ENCODE measurements around the gene RBM6. TPM values are rescaled to one million over a fixed set of nuclear protein-coding genes. Genes with fewer than 3 reads are reported as not detected.
A peak's percentile ranks its signal among the peaks of the same experiment; 100 is the strongest.

The RBM6 gene
- total RNA-seq, 1 experiment from 2014 or later = 72.0 TPM

DNA sequence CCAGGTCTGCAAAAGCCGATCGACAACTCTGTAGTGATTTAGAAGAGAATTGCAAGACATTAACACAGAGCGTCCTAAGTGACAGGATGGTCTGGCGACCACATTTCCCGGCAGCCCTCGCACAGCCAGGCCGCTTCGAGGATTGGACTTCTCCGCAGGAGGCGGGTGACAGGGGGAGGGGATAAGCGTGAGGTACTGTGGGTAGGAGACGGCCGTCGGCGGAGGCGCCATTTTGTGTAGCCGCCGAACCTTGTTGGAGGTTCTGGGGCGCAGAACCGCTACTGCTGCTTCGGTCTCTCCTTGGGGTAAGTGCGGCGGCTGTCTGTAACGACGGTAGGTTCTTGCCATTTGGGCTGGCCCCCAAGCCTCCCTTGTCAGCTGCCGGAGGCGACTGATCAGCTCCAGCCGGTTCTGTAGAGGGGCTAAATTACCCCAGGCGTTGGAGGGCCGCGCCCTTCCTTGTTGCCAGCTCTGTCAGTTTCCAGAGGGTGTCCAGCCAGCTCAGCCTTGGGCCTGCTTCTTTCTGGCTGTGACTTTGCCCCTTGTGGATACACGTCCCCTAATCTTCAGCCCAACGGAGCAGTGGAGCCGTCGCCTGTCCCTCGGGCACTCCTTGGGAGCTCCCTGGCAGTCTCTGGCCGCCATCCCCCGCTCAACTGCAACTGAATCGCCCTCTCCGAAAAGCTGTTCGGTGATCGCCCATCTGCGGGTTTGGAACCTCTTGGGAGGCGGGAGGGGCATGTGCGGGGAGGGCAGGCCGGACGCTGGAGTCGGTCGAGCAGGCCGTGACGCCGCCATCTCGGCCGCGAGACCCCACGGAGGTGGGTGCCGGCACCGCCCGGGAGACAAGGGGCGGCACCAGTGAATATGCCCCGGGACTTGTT, 149.0 kb downstream of the RBM6 start, which contains the start of gene RBM5:
RBM5 (plus strand) TSS at position 195 of the 884 bp plus-strand sequence. CDS start 1,516 bp downstream, outside the sequence.
- TF ChIP-seq, protein P1, sequence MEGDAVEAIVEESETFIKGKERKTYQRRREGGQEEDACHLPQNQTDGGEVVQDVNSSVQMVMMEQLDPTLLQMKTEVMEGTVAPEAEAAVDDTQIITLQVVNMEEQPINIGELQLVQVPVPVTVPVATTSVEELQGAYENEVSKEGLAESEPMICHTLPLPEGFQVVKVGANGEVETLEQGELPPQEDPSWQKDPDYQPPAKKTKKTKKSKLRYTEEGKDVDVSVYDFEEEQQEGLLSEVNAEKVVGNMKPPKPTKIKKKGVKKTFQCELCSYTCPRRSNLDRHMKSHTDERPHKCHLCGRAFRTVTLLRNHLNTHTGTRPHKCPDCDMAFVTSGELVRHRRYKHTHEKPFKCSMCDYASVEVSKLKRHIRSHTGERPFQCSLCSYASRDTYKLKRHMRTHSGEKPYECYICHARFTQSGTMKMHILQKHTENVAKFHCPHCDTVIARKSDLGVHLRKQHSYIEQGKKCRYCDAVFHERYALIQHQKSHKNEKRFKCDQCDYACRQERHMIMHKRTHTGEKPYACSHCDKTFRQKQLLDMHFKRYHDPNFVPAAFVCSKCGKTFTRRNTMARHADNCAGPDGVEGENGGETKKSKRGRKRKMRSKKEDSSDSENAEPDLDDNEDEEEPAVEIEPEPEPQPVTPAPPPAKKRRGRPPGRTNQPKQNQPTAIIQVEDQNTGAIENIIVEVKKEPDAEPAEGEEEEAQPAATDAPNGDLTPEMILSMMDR (conservative IDR thresholded peaks at IDR 0.05) = no peak
- no peak for TF ChIP-seq EZH2 (IDR thresholded peaks at IDR 0.05; ENCODE audit: low read depth)
- H3K9me2 ChIP-seq (ENCODE audit: insufficient read depth) = no peaks in the 10 kb centered on the region
- H3K36me3 ChIP-seq (ENCODE audit: low read depth) = peaks cover 17% of the 10 kb centered on the region
- peaks cover 7% of the 10 kb centered on the region for H3K4me1 ChIP-seq (replicated peaks; ENCODE audit: insufficient read depth)
- ChIA-PET CTCF (no interaction called here), POLR2A (ENCODE audit: unreplicated experiment) (interaction anchor here (0.5 kb wide), 1 partner anchor 1411 kb away, joined by 14 read pairs; the partner anchor contains the start of gene DCAF1)
- peak; percentile 80 to 86 for DNase-seq
- peak within 1 kb of the TSS; percentile 99 for H2AFZ ChIP-seq
- H3K4me3 ChIP-seq = peak within 1 kb of the TSS; percentile 93
- H3K79me2 ChIP-seq (ENCODE audit: low read depth) = peaks cover 38% of the 10 kb centered on the region
- H3K4me2 ChIP-seq = peak within 1 kb of the TSS; percentile 94
- peaks cover 6% of the 10 kb centered on the region; the same call in 1 of the 2 replicates for H3F3A ChIP-seq (ENCODE audit: insufficient read depth, low read depth)
- intact Hi-C loops (cut with micrococcal nuclease; ENCODE audit: unreplicated experiment) = no loop called here
- peak within 1 kb of the TSS; percentile 53 for H3K27ac ChIP-seq
- TSS peak; percentile 53 for BruUV-seq (replicated peaks)
- no peaks in the 10 kb centered on the region for H3K9me3 ChIP-seq (ENCODE audit: insufficient read depth, low read depth)
- H3K27me3 ChIP-seq (ENCODE audit: insufficient read depth, low read depth) = no peaks in the 10 kb centered on the region
- peaks cover 8% of the 10 kb centered on the region; the same call in 1 of the 2 replicates for H4K20me1 ChIP-seq (ENCODE audit: insufficient read depth)

DNA sequence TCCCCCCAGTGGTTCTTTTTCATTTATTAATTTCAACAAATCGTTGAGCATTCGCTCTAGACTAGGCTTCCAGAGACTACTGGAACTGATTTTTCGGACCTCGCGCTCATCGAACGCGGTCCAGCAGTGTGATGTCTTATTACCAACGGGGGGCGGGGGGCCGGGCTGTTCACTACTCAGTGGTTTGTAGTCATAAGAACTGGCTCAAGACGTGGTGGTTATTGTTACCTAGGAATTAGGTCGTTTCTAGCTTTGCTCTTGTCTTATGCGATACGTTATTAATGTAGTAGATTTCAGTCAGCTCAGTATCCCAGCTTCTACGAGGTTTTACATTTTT, 149.6 kb downstream of the RBM6 start:
- Histone ChIP-seq H3K4me1 (replicated peaks; ENCODE audit: insufficient read depth) (peaks cover 7% of the 10 kb centered on the region), H4K20me1 (ENCODE audit: insufficient read depth) (peaks cover 8% of the 10 kb centered on the region; the same call in 1 of the 2 replicates), H3K79me2 (ENCODE audit: low read depth) (peaks cover 38% of the 10 kb centered on the region), H3K36me3 (ENCODE audit: low read depth) (peaks cover 20% of the 10 kb centered on the region), H3F3A (ENCODE audit: insufficient read depth, low read depth) (peaks cover 6% of the 10 kb centered on the region; the same call in 1 of the 2 replicates), H3K27me3 (ENCODE audit: insufficient read depth, low read depth) (no peaks in the 10 kb centered on the region), H3K4me2 (peak overlapping the region; percentile 94), H3K4me3 (peak overlapping the region; percentile 93), H3K9me3 (ENCODE audit: insufficient read depth, low read depth) (no peaks in the 10 kb centered on the region), H2AFZ (peak overlapping the region; percentile 99), H3K9me2 (ENCODE audit: insufficient read depth) (no peaks in the 10 kb centered on the region), H3K27ac (no peak overlapping the region)
- ChIA-PET CTCF (interaction anchor here (0.6 kb wide), 1 partner anchor 8 kb away, joined by 3 read pairs; no protein-coding TSS in a partner anchor), POLR2A (ENCODE audit: unreplicated experiment) (interaction anchor here (0.7 kb wide), 1 partner anchor 191 kb away, joined by 9 read pairs; no protein-coding TSS in a partner anchor)
- BruUV-seq (replicated peaks) = no TSS peak
- no peak for DNase-seq
- intact Hi-C loops (cut with micrococcal nuclease; ENCODE audit: unreplicated experiment) = no loop called here
- TF ChIP-seq, protein P1 (conservative IDR thresholded peaks at IDR 0.05) = no peak
- no peak for TF ChIP-seq EZH2 (IDR thresholded peaks at IDR 0.05; ENCODE audit: low read depth)

DNA sequence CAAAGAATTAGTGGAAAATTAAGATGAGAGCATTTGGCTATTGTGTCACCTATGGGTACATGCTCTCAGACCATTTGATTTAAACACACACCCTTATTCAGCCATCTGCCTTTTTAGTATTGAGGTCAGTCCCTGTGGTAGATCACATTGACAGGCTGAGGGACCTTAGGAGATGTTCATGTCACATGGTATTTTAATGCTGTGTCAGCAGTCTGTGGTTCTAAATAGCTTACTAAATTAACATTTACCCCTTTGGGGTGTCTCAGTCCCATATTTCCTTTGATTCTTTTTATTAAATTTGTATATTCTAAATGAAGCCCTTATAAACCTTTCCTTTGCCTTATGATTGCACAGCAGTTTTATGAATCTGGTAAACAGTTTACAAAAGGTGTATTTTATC, 151.0 kb downstream of the RBM6 start:
- Histone ChIP-seq H4K20me1 (ENCODE audit: insufficient read depth) (peaks cover 8% of the 10 kb centered on the region; the same call in 1 of the 2 replicates), H3K27ac (no peak overlapping the region), H3K4me1 (replicated peaks; ENCODE audit: insufficient read depth) (peaks cover 7% of the 10 kb centered on the region), H3K9me2 (ENCODE audit: insufficient read depth) (no peaks in the 10 kb centered on the region), H3K9me3 (ENCODE audit: insufficient read depth, low read depth) (no peaks in the 10 kb centered on the region), H3F3A (ENCODE audit: insufficient read depth, low read depth) (peaks cover 6% of the 10 kb centered on the region; the same call in 1 of the 2 replicates), H3K79me2 (ENCODE audit: low read depth) (peaks cover 38% of the 10 kb centered on the region), H3K4me3 (no peak overlapping the region), H3K36me3 (ENCODE audit: low read depth) (peaks cover 22% of the 10 kb centered on the region), H3K27me3 (ENCODE audit: insufficient read depth, low read depth) (no peaks in the 10 kb centered on the region), H3K4me2 (peak overlapping the region; percentile 94), H2AFZ (no peak overlapping the region)
- ChIA-PET CTCF (no interaction called here), POLR2A (ENCODE audit: unreplicated experiment) (no interaction called here)
- intact Hi-C loops (cut with micrococcal nuclease; ENCODE audit: unreplicated experiment) = no loop called here
- no peak for TF ChIP-seq EZH2 (IDR thresholded peaks at IDR 0.05; ENCODE audit: low read depth)
- TF ChIP-seq, protein P1 (conservative IDR thresholded peaks at IDR 0.05) = no peak
- no TSS peak for BruUV-seq (replicated peaks)
- DNase-seq = no peak

Measured in PC-9 (cell line).